HG02623 (cell line): ENCODE measurements around the gene CCDC148.
A peak's percentile ranks its signal among the peaks of the same experiment; 100 is the strongest.
"Not testable (repeated sequence)": the region's sequence is repeated elsewhere in the genome, so short reads cannot be mapped to it uniquely, and the experiment has no call there.

Source experiments
- ATAC-seq: cut with Tn5 transposase; IDR thresholded peaks from one replicate; pipeline ENCODE4 v1.9.1; 2021; ENCODE audit warnings: moderate library complexity; ENCODE audit not compliant: unreplicated experiment

The CCDC148 gene

DNA sequence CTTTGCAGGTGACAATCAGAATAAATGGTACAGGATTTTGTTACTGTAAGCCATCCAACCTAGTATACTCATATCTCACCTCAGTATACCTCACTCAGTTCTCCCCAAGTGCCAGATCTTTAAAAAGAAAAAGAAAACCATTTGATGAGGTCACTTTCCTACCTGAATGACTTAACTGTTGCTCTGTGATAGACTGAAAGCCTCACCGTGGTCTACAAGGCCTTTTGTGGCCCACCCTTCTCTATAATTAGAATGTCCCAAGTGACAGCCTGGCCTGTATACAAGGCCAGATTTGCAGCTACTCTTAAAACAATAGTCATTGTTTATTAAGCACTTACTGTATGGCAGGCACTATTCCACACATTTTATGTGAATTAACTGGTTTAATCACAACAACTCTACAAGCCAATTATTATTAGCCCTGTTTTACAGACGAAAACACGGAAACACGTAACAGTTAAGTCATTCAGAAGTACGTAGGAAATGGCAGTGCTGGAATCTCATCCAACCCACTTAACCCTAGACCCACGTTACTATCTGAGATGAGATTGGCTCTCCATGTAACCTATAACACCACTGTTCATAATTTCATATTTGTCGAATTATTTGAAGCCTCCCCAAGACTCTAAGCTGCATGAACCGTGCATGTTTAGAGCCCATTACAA is 28.5 kb upstream of the CCDC148 start:
- no peak for ATAC-seq

- ATAC-seq = no peak
These were observed 26.0 kb upstream of the CCDC148 start for GRCh38 chr2:158482594-158482993.

GRCh38 chr2:158481116-158481515 is 24.6 kb upstream of the CCDC148 start:
- ATAC-seq = no peak

GRCh38 chr2:158478816-158479215 is 22.3 kb upstream of the CCDC148 start:
- no peak for ATAC-seq

DNA sequence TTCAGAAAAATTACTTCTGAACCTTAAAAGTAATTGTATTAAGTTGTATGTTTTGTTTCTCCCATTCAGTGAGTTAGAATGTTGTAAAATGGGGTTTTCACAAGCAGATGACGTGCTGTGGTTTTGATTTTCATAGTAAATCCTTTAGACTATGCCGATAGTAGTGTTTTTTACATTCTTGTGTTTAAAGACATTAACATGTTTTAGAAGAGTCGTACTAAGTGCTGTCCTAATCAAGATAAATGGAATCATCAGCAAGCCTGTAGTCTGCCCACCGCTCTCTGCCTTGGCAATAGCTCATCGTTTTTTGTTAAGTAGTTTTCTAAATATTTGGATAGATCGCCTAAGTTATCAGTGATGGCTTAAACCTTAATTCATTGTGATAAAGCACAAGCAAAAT is 21.7 kb upstream of the CCDC148 start:
- no peak for ATAC-seq

DNA sequence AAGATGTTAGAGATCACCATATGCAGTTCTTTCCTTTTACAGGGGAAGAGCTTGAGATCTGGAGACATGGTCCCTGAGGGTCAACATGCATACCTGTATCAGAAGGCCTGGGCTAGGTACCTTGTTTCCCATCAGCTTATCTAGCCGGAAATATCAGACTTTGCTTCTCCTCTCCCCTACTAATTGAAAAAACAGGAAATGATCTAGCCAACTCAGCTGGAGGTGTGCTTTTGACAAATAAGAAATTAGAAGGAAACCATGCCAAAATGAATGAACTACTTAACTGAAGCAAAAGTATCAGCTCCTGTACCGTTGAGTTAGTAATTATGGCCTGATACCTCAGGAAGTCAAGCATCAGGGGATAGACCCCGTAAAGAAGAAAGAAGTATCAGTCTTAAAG is 20.6 kb upstream of the CCDC148 start:
- ATAC-seq = no peak

DNA sequence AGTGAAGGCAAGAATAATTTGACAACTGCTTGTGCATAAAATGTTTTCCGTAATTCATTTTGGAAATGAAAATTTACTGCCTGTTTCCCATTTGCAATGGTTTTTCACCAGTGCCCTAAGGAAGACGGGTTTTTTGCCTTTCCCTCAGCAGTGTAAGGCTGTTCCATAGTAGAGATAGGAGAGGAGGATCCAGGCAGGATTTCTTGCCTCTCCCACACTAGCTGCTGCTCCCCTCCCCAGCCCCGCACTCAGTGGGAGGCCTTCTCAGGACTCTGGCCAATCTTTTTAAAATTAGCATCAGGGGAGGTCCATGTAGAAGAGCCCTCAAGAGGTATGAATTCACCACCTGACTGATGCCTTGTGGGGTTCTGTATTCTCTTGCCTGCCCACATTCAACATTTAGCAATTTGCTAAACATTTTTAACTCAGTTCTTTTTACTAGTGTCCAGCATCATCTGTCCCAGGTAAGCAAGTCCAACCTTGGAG is 18.0 kb upstream of the CCDC148 start:
- ATAC-seq = not testable (repeated sequence)

- no peak for ATAC-seq
These were observed 17.3 kb upstream of the CCDC148 start for GRCh38 chr2:158473719-158474392.

DNA sequence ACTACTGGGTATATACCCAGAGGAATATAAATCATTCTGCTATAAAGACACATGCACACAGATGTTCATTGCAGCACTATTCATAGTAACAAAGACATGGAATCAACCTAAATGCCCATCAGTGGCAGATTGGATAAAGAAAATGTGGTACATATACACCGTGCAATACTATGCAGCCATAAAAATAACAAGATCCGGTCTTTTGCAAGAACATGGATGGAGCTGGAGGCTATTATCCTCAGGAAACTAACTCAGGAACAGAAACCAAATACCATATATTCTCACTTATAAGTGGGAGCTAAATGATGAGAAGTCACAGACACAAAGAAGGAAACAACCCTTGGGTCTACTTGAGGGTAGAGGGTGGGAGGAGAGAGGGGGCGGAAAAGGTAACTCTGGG is 16.7 kb upstream of the CCDC148 start:
- not testable (repeated sequence) for ATAC-seq

GRCh38 chr2:158472829-158473228 is 16.3 kb upstream of the CCDC148 start:
- ATAC-seq = not testable (repeated sequence)

GRCh38 chr2:158467248-158467647 is 10.7 kb upstream of the CCDC148 start:
- ATAC-seq = no peak

DNA sequence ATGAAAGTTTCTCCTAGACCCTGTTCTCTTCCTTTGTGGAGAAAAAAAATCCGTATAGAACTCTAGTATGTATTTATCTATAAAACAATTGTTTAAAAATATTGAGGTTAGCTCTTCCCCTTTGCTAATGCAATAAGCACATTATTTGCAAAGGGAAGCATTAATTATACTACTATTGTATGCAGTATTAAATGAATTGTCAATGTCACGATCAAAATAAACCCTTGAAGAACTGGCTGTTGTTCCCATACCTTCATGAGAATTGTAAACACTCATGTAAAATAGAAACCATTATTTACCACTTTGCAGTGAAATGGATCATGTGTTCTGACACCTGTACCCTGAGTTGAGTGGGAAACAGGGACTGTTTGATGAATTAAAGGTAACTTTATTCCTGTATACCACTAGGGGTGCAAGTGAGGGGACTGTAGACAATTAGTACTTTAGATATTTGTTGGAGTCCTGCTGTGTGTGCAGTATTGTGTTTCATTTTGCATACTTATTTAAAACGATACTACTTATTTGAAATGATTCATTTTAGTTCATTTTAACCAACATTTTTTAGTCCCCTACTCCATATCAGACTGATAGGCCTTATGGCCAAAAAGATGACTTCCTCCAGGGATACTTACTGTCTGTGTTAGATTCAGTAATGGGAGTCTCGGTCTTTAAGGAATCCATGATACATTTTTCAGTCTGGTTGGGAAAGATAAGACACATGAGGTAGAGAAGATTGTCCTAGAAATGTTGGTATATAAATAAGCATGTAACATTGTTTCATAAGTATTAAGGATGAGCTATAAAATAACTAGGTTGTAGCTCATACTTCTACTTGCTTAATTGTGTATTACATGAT is 8.1 kb upstream of the CCDC148 start:
- ATAC-seq = peak; percentile 51

- no peak for ATAC-seq
These were observed 7.0 kb upstream of the CCDC148 start for GRCh38 chr2:158463496-158464095.

DNA sequence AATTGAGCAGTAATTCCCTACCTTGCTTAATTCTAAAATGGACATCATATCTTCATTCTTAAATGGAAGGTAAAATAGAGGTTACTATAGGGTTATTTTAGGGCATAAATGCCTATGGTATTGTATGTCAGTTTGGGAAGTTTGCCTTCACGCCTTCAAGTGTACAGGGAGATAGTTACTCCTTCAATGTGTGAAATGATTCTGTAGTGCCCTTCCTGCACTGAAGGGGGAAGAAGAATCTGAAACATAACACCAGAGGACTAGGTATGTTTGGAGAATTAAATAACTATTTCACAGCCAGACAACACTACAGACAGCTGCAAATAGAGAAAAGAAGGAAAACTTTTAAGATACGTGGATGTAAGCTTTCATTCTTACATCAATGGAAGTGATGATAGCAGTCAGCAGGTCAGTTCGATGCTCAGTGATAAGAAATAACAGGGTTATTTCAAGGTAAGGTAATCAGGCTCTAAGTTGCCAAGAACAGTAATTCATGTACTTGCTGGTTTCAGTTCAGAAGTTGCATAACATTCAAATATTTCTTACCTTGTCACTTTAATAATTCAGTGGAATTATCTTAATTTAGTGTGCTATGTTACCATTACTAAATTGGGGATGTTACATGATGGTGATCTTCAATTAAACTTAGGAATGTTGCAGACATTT is 4.2 kb upstream of the CCDC148 start:
- ATAC-seq = no peak

DNA sequence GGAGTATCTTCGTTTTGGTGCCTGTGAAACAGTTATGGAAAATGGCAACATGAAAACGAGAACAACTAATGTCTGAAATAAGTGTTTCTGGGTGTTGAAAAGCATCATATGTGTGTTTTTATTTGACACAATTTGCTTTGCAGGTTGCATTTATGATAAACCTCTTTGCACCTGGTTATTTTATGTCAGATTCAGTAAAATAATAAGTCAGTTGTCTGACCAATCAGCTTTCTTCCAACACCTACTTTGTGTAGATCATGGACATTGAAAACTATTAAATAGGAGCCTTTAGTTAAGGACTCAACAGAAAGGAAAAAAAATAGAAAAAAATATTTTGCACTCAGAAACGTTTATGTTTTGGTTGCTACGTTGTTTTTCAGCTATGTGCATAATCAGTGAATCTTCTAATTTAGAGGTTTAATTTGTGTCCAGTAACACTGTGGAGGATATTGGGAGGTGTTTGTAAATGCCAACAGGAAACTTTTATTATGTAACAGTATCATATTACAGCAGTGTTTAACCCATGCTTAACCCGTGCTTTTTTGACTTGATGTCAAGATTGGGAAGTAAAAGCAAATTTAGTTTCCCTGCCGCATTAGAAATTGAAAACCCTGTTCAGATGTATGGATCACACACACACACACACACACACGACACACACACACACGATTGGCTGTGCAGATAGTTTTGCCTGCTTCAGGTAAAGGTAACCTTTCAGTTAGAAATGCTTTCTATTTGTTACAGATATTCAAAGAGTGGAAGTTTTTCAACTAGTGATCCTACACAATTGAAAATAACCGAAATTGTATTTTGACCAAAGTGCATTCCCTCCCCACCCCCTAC is 2.8 kb upstream of the CCDC148 start:
- no peak for ATAC-seq

GRCh38 chr2:158458617-158458920 is 2.0 kb upstream of the CCDC148 start:
- ATAC-seq = no peak

DNA sequence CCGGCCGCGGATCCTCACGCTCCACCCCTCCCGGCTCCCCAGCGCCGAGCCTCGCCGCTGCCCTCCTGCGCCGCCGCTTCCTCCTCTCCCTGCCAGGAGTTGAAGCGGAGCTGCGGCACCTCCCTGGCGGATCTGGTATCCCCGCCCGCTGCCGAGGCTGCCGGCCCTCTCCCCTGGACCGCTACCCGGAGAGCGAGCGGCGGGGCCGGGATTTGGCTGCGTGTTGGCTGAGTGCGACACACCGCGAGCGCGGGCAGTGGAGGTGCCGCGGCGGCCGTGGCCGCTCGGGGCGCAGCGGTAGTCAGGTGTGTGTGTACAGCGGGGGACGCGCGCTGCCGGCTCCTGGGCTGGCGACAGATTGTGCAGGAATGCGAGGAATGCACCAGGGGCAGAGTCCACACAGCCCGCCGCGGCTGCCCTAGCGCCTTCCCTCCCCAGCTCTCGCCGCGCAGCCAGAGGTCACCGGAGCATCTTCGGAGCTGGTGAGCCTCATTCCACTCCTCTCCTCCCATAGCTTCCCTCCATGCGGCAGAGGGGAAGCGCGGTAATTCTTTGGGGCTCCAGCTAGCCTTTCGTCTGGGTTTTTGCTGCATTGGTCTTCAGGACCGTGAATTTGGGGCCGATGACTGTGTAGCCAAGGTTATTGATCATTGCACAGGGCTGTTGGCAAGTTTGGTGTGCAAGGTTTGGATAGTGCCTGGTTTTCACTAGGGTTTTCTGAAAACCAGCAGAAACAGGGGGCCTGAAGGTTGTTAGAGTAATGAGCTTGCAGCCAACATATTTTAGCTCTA is 1.5 kb upstream of the CCDC148 start:
- ATAC-seq = peak; percentile 36

DNA sequence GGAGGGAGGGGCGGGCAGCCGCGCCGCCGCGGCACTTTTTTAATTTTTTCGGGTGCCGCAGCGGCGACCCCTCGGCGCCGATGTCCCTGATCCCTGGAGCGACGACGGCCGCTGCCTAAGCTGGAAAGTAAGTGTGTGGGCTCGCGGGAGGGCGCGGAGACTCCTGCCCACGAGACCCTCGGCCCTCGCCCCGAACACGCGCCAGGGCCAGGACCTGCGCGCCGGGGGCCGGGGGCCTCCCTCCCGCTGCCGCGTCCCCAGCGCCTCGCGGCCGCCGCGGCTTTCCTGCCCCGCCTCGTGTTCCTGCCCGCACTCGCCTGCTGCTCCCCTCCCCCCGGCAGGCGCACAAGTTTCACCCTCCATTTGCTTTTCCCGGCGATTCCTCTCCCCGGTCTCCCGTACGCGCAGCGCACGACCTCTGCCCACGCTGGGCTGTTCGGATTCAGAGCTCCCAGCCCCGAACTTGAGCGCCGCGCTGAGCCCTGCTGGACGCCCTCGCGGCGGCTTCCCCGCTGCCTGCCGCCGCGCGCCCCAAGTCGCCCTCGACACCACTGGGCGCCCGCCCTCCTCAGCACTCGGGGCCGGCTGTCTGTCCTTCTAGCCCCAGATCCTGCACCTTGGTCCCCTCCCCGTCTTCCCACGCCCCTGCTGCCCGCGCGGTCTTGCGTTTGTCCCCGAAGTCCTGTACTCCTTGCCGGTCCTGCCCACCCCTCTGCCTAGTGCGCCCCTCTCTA is 706 bp upstream of the CCDC148 start:
- peak; percentile 22 for ATAC-seq

DNA sequence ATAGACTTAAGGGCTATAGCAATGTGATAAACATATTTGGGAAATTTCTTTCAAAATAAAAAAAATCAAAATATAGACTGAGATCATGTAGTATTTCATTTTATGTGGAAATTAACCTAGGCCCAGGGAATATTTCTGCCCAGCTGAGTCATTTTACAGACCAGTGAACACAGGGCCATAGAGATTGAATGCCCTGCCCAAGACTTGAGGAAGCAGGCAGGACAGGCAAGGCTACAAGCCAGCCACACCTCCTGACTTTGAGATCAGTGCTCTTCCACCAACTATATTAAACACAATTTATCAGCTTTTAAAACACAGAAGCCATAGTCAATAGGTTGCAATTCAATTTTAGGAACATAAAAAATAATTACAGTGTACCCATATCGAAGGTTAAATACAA is 12.9 kb downstream of the CCDC148 start:
- no peak for ATAC-seq
